Mucosa of gallbladder (tissue), 1 donor: ENCODE data around the gene FARSA. TPM values are rescaled to one million over a fixed set of nuclear protein-coding genes. Genes with fewer than 3 reads are reported as not detected.

Experiments used
- total RNA-seq: library from RNA; stranded (reverse); gene quantifications from one replicate; pipeline ENCODE4 v1.2.1, GENCODE V29; 2021
- donor health status: DM: no; HTN: no; CAD: no.

The FARSA gene
- total RNA-seq, 1 donor from 2014 or later, result 54.0 TPM

Other genes with a start within 250 kb of the FARSA start
- not detected for gene GNG14, start 245.7 kb downstream of the FARSA start, total RNA-seq
- 8.9 TPM for gene FBXW9, start 237.1 kb downstream of the FARSA start, total RNA-seq
- 65.5 TPM for gene TNPO2, start 209.8 kb downstream of the FARSA start, total RNA-seq
- 172 TPM for gene TRIR, start 199.0 kb downstream of the FARSA start, total RNA-seq
- 64.8 TPM for gene GET3, start 196.2 kb downstream of the FARSA start, total RNA-seq
- not detected for gene BEST2, start 181.9 kb downstream of the FARSA start, total RNA-seq
- 128 TPM for gene HOOK2, start 158.2 kb downstream of the FARSA start, total RNA-seq
- 119 TPM for gene JUNB, start 142.2 kb downstream of the FARSA start, total RNA-seq
- gene PRDX2, start 131.9 kb downstream of the FARSA start, total RNA-seq, result 319 TPM
- 4.1 TPM for gene THSD8, start 131.6 kb downstream of the FARSA start, total RNA-seq
- gene RNASEH2A, start 127.1 kb downstream of the FARSA start, total RNA-seq, result 7.3 TPM
- not detected for gene RTBDN, start 99.1 kb downstream of the FARSA start, total RNA-seq
- 0.83 TPM for gene MAST1, start 95.2 kb downstream of the FARSA start, total RNA-seq
- gene DNASE2, start 52.3 kb downstream of the FARSA start, total RNA-seq, result 48.7 TPM
- gene KLF1, start 46.5 kb downstream of the FARSA start, total RNA-seq, result not detected
- 33.7 TPM for gene GCDH, start 42.6 kb downstream of the FARSA start, total RNA-seq
- gene SYCE2, start 14.4 kb downstream of the FARSA start, total RNA-seq, result not detected
- 1,099 TPM for gene CALR, start 4.9 kb upstream of the FARSA start, total RNA-seq
- gene RAD23A, start 12.2 kb upstream of the FARSA start, total RNA-seq, result 83.0 TPM
- 17.6 TPM for gene GADD45GIP1, start 23.5 kb upstream of the FARSA start, total RNA-seq
- gene DAND5, start 35.9 kb upstream of the FARSA start, total RNA-seq, result 0.26 TPM
- 135 TPM for gene NFIX, start 61.8 kb upstream of the FARSA start, total RNA-seq
- 11.7 TPM for gene LYL1, start 169.1 kb upstream of the FARSA start, total RNA-seq
- gene TRMT1, start 183.0 kb upstream of the FARSA start, total RNA-seq, result 35.0 TPM
- gene NACC1, start 184.6 kb upstream of the FARSA start, total RNA-seq, result 72.0 TPM
- 57.7 TPM for gene STX10, start 216.7 kb upstream of the FARSA start, total RNA-seq
- gene IER2, start 216.7 kb upstream of the FARSA start, total RNA-seq, result 103 TPM